Panc1 (cell line): ENCODE measurements around the gene NUMB. TPM values are rescaled to one million over a fixed set of nuclear protein-coding genes. Genes with fewer than 3 reads are reported as not detected.

Experiments used
- ATAC-seq: fragments of 200-7000 bp; cut with Tn5 transposase; 2 replicates; pipeline ENCODE4 v1.9.1; 2020; ENCODE audit warnings: mild to moderate bottlenecking, moderate library complexity
- BruUV-seq: library from RNA; stranded (reverse); fragments of 400-500 nt; replicated peaks from 2 replicates; lab custom pipeline; 2021; lab: Mats Ljungman, UMichigan
- CTCF ChIA-PET: fragments of 300-600 bp; sonication (Branson Sonifier 250); formaldehyde crosslinking; loops from one replicate; lab custom pipeline; 2022; ENCODE audit warnings: antibody characterized with exemption; lab: Charles Lee
- POLR2A ChIA-PET: fragments of 300-600 bp; sonication (Branson Sonifier 250); formaldehyde crosslinking; loops from one replicate; lab custom pipeline; 2022; ENCODE audit warnings: antibody characterized with exemption; lab: Charles Lee
- DNase-seq: peaks from one replicate; pipeline ENCODE4 v3.0.0-alpha.2; 2010; ENCODE audit warnings: low read depth, low spot score
- H3K27ac ChIP-seq: 2 replicates; pipeline ENCODE4 v1.5.1; 2011; ENCODE audit warnings: mild to moderate bottlenecking, low read length, inconsistent platforms
- H3K27me3 ChIP-seq: fragments of 200-500 bp; sonication (Bioruptor generic); 2 replicates; pipeline ENCODE4 v1.6.0; 2014; ENCODE audit warnings: low read length, inconsistent platforms; ENCODE audit not compliant: control insufficient read depth, insufficient read depth
- H3K36me3 ChIP-seq: fragments of 200-500 bp; sonication (Bioruptor generic); 2 replicates; pipeline ENCODE4 v1.5.1; 2014; ENCODE audit warnings: inconsistent platforms, mild to moderate bottlenecking, low read length, moderate library complexity; ENCODE audit not compliant: control insufficient read depth, insufficient read depth
- H3K4me1 ChIP-seq: 2 replicates; pipeline ENCODE4 v1.5.1; 2011; ENCODE audit warnings: inconsistent platforms, mild to moderate bottlenecking, low read length, moderate library complexity; ENCODE audit not compliant: control insufficient read depth, insufficient read depth
- H3K4me3 ChIP-seq, 2 experiments: 2 replicates each; pipeline ENCODE4 v1.5.1; 2011 to 2012; ENCODE audit warnings: low read depth in 2 of 2, low read length in 2 of 2, mild to moderate bottlenecking in 2 of 2, inconsistent platforms in 1 of 2, moderate library complexity in 1 of 2
- H3K9me3 ChIP-seq: fragments of 200-500 bp; sonication (Bioruptor generic); 2 replicates; pipeline ENCODE4 v1.5.1; 2014; ENCODE audit warnings: low read depth, mild to moderate bottlenecking, inconsistent platforms, low read length, moderate library complexity; ENCODE audit not compliant: control insufficient read depth, insufficient read depth
- POLR2AphosphoS5 ChIP-seq: IDR thresholded peaks from 2 replicates; pipeline ENCODE4 v1.6.1; 2012; ENCODE audit warnings: mild to moderate bottlenecking, low read depth, low read length, moderate library complexity
- SIN3A ChIP-seq: IDR thresholded peaks from 2 replicates; pipeline ENCODE4 v1.6.1; 2012; ENCODE audit warnings: low read depth, mild to moderate bottlenecking, low read length, moderate library complexity, borderline replicate concordance; ENCODE audit not compliant: insufficient read depth
- TCF7L2 ChIP-seq: IDR thresholded peaks from 2 replicates; pipeline ENCODE4 v1.6.1; 2011; ENCODE audit warnings: mild to moderate bottlenecking, low read depth, low read length, inconsistent platforms
- in situ Hi-C: cut with HindIII; loops from 2 replicates; pipeline ENCODE4 v1.10.0; 2016; ENCODE audit warnings: low sequenced_read_pairs, low pct_unique_long_range_greater_than_20kb
- intact Hi-C: fragments of 100-400 bp; cut with micrococcal nuclease; formaldehyde crosslinking; loops from one replicate; pipeline ENCODE4 v1.10.0; 2022; ENCODE audit not compliant: unreplicated experiment
- total RNA-seq: library from RNA; stranded (reverse); gene quantifications from one replicate; pipeline ENCODE4 v1.2.1, GENCODE V29; 2021; ENCODE audit not compliant: unreplicated experiment
- TF ChIP-seq, protein P1 (sequence below), 2 experiments: IDR thresholded peaks; 2 replicates each; pipeline ENCODE4 v1.6.1; 2011 to 2012; ENCODE audit warnings: low read depth in 2 of 2, control low read depth in 1 of 2, low read length in 1 of 2, mild to moderate bottlenecking in 1 of 2, moderate library complexity in 1 of 2; ENCODE audit not compliant: insufficient read depth in 1 of 2
- TF ChIP-seq, protein P2 (sequence below): fragments of 450-650 bp; IDR thresholded peaks from 2 replicates; pipeline ENCODE4 v1.5.1; 2017; ENCODE audit warnings: mild to moderate bottlenecking

NUMB gene
- total RNA-seq, 1 experiment from 2014 or later = 51.5 TPM

DNA sequence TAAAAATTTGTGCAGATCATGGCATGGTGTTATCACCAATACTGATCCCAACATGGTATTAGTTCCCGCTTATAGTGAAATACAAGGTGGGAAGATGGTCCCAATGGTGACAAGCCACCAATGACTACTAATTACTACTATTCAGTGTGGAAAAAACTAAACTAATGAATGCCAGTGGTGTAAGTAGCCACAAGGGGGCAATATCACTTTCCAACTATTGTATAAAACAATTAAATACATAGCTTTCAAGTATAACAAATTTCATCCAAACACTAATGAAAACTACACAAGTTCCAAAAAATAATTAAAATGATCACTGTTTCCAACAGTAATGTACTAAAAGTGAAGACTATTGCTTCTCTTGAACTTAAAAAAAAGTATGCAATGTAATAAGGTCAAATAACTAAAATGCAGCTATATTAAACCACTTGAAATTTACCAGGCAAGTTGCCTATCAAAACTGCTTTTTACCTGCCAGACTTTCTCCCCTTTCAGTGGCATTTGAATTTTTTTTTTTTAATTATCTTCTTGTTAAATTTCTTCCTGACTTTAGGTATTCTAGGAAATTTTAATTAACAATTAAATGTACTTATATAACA is 163.0 kb downstream of the NUMB start:
- Histone ChIP-seq H3K9me3 (no peaks in the 10 kb centered on the region), H3K27ac (no peak overlapping the region), H3K36me3 (peaks cover 2% of the 10 kb centered on the region; the same call in 1 of the 2 replicates), H3K4me1 (no peaks in the 10 kb centered on the region), H3K27me3 (no peaks in the 10 kb centered on the region), H3K4me3 (no peak overlapping the region)
- DNase-seq (no peak), ATAC-seq (peak; percentile 66; the same call in 1 of the 2 replicates)
- in situ Hi-C loops = no loop called here
- TF ChIP-seq SIN3A (no peak), POLR2AphosphoS5 (no peak), TCF7L2 (no peak)
- TF ChIP-seq, protein P1, sequence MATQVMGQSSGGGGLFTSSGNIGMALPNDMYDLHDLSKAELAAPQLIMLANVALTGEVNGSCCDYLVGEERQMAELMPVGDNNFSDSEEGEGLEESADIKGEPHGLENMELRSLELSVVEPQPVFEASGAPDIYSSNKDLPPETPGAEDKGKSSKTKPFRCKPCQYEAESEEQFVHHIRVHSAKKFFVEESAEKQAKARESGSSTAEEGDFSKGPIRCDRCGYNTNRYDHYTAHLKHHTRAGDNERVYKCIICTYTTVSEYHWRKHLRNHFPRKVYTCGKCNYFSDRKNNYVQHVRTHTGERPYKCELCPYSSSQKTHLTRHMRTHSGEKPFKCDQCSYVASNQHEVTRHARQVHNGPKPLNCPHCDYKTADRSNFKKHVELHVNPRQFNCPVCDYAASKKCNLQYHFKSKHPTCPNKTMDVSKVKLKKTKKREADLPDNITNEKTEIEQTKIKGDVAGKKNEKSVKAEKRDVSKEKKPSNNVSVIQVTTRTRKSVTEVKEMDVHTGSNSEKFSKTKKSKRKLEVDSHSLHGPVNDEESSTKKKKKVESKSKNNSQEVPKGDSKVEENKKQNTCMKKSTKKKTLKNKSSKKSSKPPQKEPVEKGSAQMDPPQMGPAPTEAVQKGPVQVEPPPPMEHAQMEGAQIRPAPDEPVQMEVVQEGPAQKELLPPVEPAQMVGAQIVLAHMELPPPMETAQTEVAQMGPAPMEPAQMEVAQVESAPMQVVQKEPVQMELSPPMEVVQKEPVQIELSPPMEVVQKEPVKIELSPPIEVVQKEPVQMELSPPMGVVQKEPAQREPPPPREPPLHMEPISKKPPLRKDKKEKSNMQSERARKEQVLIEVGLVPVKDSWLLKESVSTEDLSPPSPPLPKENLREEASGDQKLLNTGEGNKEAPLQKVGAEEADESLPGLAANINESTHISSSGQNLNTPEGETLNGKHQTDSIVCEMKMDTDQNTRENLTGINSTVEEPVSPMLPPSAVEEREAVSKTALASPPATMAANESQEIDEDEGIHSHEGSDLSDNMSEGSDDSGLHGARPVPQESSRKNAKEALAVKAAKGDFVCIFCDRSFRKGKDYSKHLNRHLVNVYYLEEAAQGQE (IDR thresholded peaks at IDR 0.05; ENCODE audit: insufficient read depth in 1 of 2, low read depth in 2 of 2, low read length in 1 of 2) = no peak
- TF ChIP-seq, protein P2, sequence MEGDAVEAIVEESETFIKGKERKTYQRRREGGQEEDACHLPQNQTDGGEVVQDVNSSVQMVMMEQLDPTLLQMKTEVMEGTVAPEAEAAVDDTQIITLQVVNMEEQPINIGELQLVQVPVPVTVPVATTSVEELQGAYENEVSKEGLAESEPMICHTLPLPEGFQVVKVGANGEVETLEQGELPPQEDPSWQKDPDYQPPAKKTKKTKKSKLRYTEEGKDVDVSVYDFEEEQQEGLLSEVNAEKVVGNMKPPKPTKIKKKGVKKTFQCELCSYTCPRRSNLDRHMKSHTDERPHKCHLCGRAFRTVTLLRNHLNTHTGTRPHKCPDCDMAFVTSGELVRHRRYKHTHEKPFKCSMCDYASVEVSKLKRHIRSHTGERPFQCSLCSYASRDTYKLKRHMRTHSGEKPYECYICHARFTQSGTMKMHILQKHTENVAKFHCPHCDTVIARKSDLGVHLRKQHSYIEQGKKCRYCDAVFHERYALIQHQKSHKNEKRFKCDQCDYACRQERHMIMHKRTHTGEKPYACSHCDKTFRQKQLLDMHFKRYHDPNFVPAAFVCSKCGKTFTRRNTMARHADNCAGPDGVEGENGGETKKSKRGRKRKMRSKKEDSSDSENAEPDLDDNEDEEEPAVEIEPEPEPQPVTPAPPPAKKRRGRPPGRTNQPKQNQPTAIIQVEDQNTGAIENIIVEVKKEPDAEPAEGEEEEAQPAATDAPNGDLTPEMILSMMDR = peak; percentile 67
- BruUV-seq = no TSS peak
- ChIA-PET POLR2A (no interaction called here), CTCF (interaction anchor here (0.6 to 2.5 kb wide), 5 partner anchors 161 to 674 kb away, joined by 3 to 28 read pairs (median 5); no protein-coding TSS in a partner anchor)
- intact Hi-C loops = loop anchor here (1.0 to 5.0 kb wide), 2 partner anchors 162 to 177 kb away; partner anchors contain the start of gene NUMB

DNA sequence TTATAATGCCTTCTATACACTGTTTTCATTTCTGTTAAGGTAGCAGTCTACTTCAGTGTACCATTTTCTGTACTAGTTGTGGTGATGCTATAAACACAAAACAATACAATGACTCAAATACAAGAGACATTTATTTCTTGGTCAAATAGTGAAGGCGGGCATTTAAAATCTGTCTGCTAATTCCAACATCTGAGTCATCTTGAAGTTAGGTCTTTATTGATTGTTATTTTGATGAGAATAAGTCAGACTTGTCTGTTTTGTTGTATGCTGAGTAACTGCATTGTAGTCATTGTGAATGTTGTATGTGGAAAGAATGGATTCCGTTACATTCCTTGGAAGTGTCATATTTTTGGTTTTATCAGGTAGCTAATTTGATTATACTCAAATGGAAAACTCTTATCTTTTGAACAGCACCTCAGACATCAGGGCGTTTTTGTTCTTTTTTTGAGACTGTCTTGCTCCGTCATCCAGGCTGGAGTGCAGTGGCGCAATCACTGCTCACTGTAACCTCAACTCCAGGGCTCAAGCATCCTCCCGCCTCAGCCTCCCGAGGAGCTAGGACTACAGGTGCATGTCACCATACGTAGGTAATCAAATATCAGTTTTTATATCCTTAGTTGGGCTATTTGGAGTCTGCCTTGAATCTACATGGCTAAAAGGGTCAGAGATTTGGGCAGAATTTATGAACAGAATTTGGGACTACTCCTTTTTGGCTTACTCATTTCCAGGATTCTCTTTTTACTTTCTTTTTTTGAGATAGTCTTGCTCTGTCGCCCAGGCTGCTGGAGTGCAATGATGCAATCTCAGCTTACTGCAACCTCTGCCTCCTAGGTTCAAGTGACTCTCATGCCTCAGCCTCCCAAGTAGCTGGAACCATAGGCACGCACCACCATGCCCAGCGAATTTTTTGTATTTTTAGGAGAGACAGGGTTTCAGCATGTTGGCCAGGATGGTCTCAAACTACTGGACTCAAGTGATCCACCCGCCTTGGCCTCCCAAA is 164.3 kb downstream of the NUMB start:
- TF ChIP-seq POLR2AphosphoS5 (no peak), TCF7L2 (no peak)
- no peaks in the 10 kb centered on the region for H3K4me1 ChIP-seq
- in situ Hi-C loops (no loop called here), intact Hi-C loops (no loop called here)
- no peak for DNase-seq
- no TSS peak for BruUV-seq
- H3K9me3 ChIP-seq = no peaks in the 10 kb centered on the region
- ChIA-PET CTCF (interaction anchor here (0.7 to 2.5 kb wide), 2 partner anchors 178 to 215 kb away, joined by 4 to 28 read pairs; no protein-coding TSS in a partner anchor), POLR2A (no interaction called here)
- no peak for ATAC-seq
- peaks cover 2% of the 10 kb centered on the region; the same call in 1 of the 2 replicates for H3K36me3 ChIP-seq
- H3K4me3 ChIP-seq = no peak overlapping the region
- H3K27me3 ChIP-seq = no peaks in the 10 kb centered on the region
- H3K27ac ChIP-seq = no peak overlapping the region
